Chondrocyte (in vitro differentiated cells): ENCODE measurements around the gene STARD7. TPM values are rescaled to one million over a fixed set of nuclear protein-coding genes. Genes with fewer than 3 reads are reported as not detected.

Experiments used
- DNase-seq: peaks from one replicate; pipeline ENCODE4 v3.0.0; 2021; ENCODE audit warnings: mixed read lengths, low spot score
- H3K27ac Mint-ChIP-seq: one replicate; pipeline ENCODE4 v1.8.0; 2021; ENCODE audit warnings: mild to moderate bottlenecking, moderate library complexity, mixed read lengths; ENCODE audit not compliant: unreplicated experiment
- H3K27me3 Mint-ChIP-seq: 2 replicates; pipeline ENCODE4 v1.8.0; 2021; ENCODE audit warnings: low read depth, mixed read lengths
- H3K36me3 Mint-ChIP-seq: 2 replicates; pipeline ENCODE4 v1.8.0; 2021; ENCODE audit warnings: low read depth, mixed read lengths
- H3K4me1 Mint-ChIP-seq: 2 replicates; pipeline ENCODE4 v1.8.0; 2021; ENCODE audit warnings: low read depth, mild to moderate bottlenecking, mixed read lengths
- H3K4me3 Mint-ChIP-seq: one replicate; pipeline ENCODE4 v1.8.0; 2021; ENCODE audit warnings: mild to moderate bottlenecking, moderate library complexity, mixed read lengths; ENCODE audit not compliant: unreplicated experiment
- H3K9me3 Mint-ChIP-seq: 2 replicates; pipeline ENCODE4 v1.8.0; 2021; ENCODE audit warnings: low read depth, mixed read lengths
- CTCF ChIP-seq: fragments of 200-600 bp; sonication (generic); IDR thresholded peaks from 2 replicates; pipeline ENCODE4 v1.5.0; 2021; ENCODE audit warnings: antibody characterized with exemption, mild to moderate bottlenecking, moderate library complexity
- total RNA-seq: library from RNA; stranded (reverse); gene quantifications from 3 replicates; pipeline ENCODE4 v1.2.1, GENCODE V29; 2021

STARD7 gene
- total RNA-seq, 1 donor from 2014 or later: 66.1 TPM

DNA sequence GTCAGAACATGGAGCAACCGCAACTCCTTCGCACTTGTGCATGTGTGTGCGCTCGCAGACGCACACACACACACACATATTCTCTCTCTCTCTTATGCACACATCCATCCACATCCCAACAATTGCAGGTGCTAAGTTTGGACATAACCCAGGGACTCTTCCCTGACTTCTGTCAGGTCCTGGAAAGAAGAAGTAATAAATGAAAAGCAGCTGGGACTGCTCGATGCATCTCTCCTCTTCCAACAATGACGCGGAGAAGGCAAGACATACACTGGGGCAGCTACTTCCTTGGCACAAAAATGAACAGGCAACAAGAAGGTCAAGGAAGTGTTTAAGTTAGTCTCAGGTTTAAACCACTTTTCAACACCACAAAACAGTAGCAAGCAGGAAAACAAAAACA, 23.6 kb downstream of the STARD7 start:
- H3K9me3 Mint-ChIP-seq: no peaks in the 10 kb centered on the region
- H3K27me3 Mint-ChIP-seq: no peaks in the 10 kb centered on the region
- H3K4me3 Mint-ChIP-seq: no peak overlapping the region
- DNase-seq: no peak
- H3K4me1 Mint-ChIP-seq: peaks cover 8% of the 10 kb centered on the region
- peaks cover 31% of the 10 kb centered on the region for H3K36me3 Mint-ChIP-seq
- no peak for TF ChIP-seq CTCF
- no peak overlapping the region for H3K27ac Mint-ChIP-seq

DNA sequence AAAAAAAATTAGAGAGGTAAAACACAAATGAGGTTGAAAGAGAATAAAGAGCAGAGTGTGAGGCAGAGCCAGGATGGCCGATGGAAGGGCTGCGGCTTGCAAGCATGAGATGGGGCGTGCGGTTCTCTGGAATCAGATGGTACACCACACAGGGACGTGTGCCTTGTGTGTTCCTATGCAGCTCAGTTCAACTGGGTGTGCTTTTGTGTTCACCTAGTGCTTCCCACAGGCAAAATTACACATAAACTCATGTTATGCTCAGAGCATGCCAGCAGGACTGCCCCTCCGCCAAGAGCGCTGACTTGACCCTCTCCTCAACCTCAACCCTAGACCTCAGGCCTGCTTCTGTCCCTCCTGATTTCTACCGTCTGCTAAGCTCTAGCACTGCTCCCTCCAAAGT, 24.4 kb downstream of the STARD7 start:
- Mint-ChIP-seq H3K4me3 (no peak overlapping the region), H3K27ac (no peak overlapping the region), H3K27me3 (no peaks in the 10 kb centered on the region), H3K9me3 (no peaks in the 10 kb centered on the region), H3K4me1 (peaks cover 8% of the 10 kb centered on the region), H3K36me3 (peaks cover 29% of the 10 kb centered on the region)
- TF ChIP-seq CTCF: no peak
- no peak for DNase-seq

- no peak for DNase-seq
- no peak overlapping the region for H3K4me3 Mint-ChIP-seq
- H3K9me3 Mint-ChIP-seq: no peaks in the 10 kb centered on the region
- H3K27ac Mint-ChIP-seq: no peak overlapping the region
- peaks cover 20% of the 10 kb centered on the region for H3K36me3 Mint-ChIP-seq
- H3K4me1 Mint-ChIP-seq: peaks cover 4% of the 10 kb centered on the region
- H3K27me3 Mint-ChIP-seq: no peaks in the 10 kb centered on the region
- TF ChIP-seq CTCF: no peak
These were observed 27.1 kb downstream of the STARD7 start for GRCh38 chr2:96181529-96181928.

DNA sequence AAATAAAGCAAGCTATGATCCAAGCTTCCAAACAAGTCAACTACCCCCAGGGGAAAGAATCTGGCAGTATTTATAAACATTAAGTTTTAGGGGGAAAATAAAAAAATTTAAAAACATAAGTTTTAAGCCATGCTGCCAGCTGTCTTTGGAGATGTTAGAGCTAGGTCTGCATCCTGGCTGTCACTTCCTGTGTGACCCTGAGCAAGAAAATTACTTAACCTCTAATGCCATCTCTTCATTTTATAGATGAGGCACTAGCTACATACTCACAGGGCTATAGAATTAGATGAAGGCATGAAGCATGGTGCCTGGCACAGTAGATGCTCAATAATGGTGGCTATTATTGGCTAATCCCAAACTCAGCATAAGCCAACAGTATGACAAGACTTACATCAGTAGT, 28.1 kb downstream of the STARD7 start:
- no peak overlapping the region for H3K27ac Mint-ChIP-seq
- no peak for TF ChIP-seq CTCF
- H3K4me1 Mint-ChIP-seq: peaks cover 13% of the 10 kb centered on the region
- H3K27me3 Mint-ChIP-seq: no peaks in the 10 kb centered on the region
- no peak overlapping the region for H3K4me3 Mint-ChIP-seq
- no peaks in the 10 kb centered on the region for H3K9me3 Mint-ChIP-seq
- peaks cover 16% of the 10 kb centered on the region for H3K36me3 Mint-ChIP-seq
- DNase-seq: no peak

DNA sequence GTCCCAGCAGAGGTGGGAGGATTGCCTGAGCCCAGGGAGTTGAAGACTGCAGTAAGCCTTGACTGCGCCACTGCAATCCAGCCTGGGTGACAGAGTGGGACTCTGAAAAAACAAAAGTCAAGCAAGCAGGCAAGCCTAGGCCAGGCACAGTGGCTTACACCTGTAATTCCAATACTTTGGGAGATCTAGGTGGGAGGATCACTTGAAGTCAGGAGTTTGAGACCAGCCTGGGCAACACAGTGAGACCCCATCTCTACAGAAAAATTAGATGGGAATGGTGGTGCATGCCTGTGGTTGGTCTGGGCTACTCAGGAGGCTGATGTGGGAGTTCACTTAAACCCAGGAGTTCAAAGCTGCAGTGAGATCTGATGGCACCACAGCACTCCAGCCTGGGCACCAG, 28.6 kb downstream of the STARD7 start:
- no peak for DNase-seq
- Mint-ChIP-seq H3K36me3 (peaks cover 12% of the 10 kb centered on the region), H3K4me3 (no peak overlapping the region), H3K4me1 (peaks cover 13% of the 10 kb centered on the region), H3K27me3 (no peaks in the 10 kb centered on the region), H3K27ac (no peak overlapping the region), H3K9me3 (no peaks in the 10 kb centered on the region)
- no peak for TF ChIP-seq CTCF
